Measurements from ENCODE around the gene PDSS2. TPM values are rescaled to one million over a fixed set of nuclear protein-coding genes. Genes with fewer than 3 reads are reported as not detected.

Gene PDSS2
- total and polyA plus RNA-seq, 2 of the 4 experiments (the other 2 are of a cell fraction): 8.6 to 9.2 TPM

DNA sequence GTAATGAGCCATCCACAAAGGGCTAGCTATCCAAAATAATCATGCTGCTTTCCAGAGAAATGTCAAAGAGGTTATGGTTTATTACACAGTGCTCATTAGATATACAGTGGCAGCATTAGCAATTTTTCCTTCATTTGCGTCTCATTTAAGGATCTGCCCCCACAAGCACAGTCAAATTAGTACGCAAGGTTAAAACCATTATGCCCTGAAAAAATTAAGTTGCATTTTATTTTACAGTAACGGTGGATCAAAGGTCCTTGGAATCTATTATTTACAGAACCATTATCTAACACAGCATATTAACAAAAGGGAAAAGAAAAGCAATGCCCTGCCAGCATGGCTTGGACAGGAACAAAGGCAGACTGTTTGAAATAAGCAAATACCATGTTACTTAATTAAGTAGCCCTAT, 144.8 kb downstream of the PDSS2 start:
- DNase-seq: no peak
- Histone ChIP-seq H2BK5ac (ENCODE audit: low read depth, low read length, poor library complexity, severe bottlenecking) (no peak overlapping the region), H3K4me2 (ENCODE audit: low read depth, low read length) (no peak overlapping the region), H3K36me3 (ENCODE audit: control insufficient read depth, insufficient read depth, low read length) (0 out of 2 replicates have a peak, but pooled peaks cover 2% of the 10 kb centered on the region), H2AFZ (replicated peaks; ENCODE audit: low read length, poor library complexity) (no peak overlapping the region), H3K27ac (ENCODE audit: insufficient read depth, low read length) (no peak overlapping the region), H2AK5ac (ENCODE audit: low read depth, low read length) (no peak overlapping the region), H4K5ac (ENCODE audit: low read depth, low read length) (no peak overlapping the region), H2BK20ac (ENCODE audit: low read depth, low read length) (no peak overlapping the region), H3K9ac (ENCODE audit: low read depth, low read length) (no peak overlapping the region), H4K91ac (ENCODE audit: insufficient read depth, low read depth, low read length) (no peak overlapping the region), H4K8ac (ENCODE audit: low read depth in 2 of 2, low read length in 2 of 2) (no peak overlapping the region), H3K23ac (ENCODE audit: low read depth, low read length) (no peak overlapping the region), H2BK120ac (ENCODE audit: low read depth, low read length) (no peak overlapping the region), H2BK15ac (ENCODE audit: low read depth, low read length) (no peak overlapping the region), H3K9me3 (ENCODE audit: control insufficient read depth, insufficient read depth, low read length) (no peaks in the 10 kb centered on the region), H3K14ac (replicated peaks; ENCODE audit: low read depth, low read length) (no peak overlapping the region), H3K18ac (ENCODE audit: low read depth, low read length) (no peak overlapping the region), H3K4me3 (ENCODE audit: insufficient read depth, low read depth, low read length) (no peak overlapping the region), H3K79me1 (ENCODE audit: low read depth in 1 of 2, low read length in 2 of 2) (no peaks in the 10 kb centered on the region), H3K56ac (ENCODE audit: extremely low read depth, insufficient read depth, low read length) (no peak overlapping the region), H4K20me1 (ENCODE audit: insufficient read depth, low read length) (no peaks in the 10 kb centered on the region), H3K4me1 (ENCODE audit: control insufficient read depth, insufficient read depth, low read length) (no peaks in the 10 kb centered on the region), H3K27me3 (ENCODE audit: control insufficient read depth, insufficient read depth, low read length) (no peaks in the 10 kb centered on the region), H2AK9ac (replicated peaks; ENCODE audit: low read depth, low read length, poor library complexity) (no peak overlapping the region), H3K4ac (ENCODE audit: low read depth, low read length) (no peak overlapping the region), H3K9me1 (ENCODE audit: insufficient read depth, low read length) (no peaks in the 10 kb centered on the region; the same call in 1 of the 2 replicates)
- dilution Hi-C loops (cut with HindIII; ENCODE audit: low sequenced_read_pairs, unreplicated experiment): no loop called here
- BruUV-seq (replicated peaks): no TSS peak
- no peak for TF ChIP-seq CHD1 (IDR thresholded peaks at IDR 0.05; ENCODE audit: low read depth, low read length)
- no peak for TF ChIP-seq MXI1 (IDR thresholded peaks at IDR 0.05; ENCODE audit: borderline replicate concordance, low read depth, low read length)
- no peak for TF ChIP-seq FOS (IDR thresholded peaks at IDR 0.05; ENCODE audit: low read depth, low read length)
- no peak for TF ChIP-seq BHLHE40 (IDR thresholded peaks at IDR 0.05; ENCODE audit: low read depth, low read length)
- no peak for TF ChIP-seq CEBPB (IDR thresholded peaks at IDR 0.05; ENCODE audit: low read depth, low read length)
- no peak for TF ChIP-seq POLR2A (IDR thresholded peaks at IDR 0.05; ENCODE audit: low read depth, low read length)
- TF ChIP-seq, protein P1, sequence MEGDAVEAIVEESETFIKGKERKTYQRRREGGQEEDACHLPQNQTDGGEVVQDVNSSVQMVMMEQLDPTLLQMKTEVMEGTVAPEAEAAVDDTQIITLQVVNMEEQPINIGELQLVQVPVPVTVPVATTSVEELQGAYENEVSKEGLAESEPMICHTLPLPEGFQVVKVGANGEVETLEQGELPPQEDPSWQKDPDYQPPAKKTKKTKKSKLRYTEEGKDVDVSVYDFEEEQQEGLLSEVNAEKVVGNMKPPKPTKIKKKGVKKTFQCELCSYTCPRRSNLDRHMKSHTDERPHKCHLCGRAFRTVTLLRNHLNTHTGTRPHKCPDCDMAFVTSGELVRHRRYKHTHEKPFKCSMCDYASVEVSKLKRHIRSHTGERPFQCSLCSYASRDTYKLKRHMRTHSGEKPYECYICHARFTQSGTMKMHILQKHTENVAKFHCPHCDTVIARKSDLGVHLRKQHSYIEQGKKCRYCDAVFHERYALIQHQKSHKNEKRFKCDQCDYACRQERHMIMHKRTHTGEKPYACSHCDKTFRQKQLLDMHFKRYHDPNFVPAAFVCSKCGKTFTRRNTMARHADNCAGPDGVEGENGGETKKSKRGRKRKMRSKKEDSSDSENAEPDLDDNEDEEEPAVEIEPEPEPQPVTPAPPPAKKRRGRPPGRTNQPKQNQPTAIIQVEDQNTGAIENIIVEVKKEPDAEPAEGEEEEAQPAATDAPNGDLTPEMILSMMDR (conservative IDR thresholded peaks at IDR 0.05; ENCODE audit: low read depth, low read length): no peak
- TF ChIP-seq, protein P2, sequence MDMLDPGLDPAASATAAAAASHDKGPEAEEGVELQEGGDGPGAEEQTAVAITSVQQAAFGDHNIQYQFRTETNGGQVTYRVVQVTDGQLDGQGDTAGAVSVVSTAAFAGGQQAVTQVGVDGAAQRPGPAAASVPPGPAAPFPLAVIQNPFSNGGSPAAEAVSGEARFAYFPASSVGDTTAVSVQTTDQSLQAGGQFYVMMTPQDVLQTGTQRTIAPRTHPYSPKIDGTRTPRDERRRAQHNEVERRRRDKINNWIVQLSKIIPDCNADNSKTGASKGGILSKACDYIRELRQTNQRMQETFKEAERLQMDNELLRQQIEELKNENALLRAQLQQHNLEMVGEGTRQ (IDR thresholded peaks at IDR 0.05; ENCODE audit: low read depth, low read length): no peak
- TF ChIP-seq, protein P3, sequence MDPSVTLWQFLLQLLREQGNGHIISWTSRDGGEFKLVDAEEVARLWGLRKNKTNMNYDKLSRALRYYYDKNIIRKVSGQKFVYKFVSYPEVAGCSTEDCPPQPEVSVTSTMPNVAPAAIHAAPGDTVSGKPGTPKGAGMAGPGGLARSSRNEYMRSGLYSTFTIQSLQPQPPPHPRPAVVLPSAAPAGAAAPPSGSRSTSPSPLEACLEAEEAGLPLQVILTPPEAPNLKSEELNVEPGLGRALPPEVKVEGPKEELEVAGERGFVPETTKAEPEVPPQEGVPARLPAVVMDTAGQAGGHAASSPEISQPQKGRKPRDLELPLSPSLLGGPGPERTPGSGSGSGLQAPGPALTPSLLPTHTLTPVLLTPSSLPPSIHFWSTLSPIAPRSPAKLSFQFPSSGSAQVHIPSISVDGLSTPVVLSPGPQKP (IDR thresholded peaks at IDR 0.05; ENCODE audit: borderline replicate concordance, low read depth, low read length): no peak
- TF ChIP-seq RCOR1 (IDR thresholded peaks at IDR 0.05; ENCODE audit: insufficient replicate concordance, low read length): no peak
- TF ChIP-seq SMC3 (IDR thresholded peaks at IDR 0.05; ENCODE audit: low read depth, low read length): no peak
- TF ChIP-seq MAFK (IDR thresholded peaks at IDR 0.05; ENCODE audit: low read depth, low read length): no peak
- TF ChIP-seq RAD21 (IDR thresholded peaks at IDR 0.05; ENCODE audit: low read length): no peak
- TF ChIP-seq NFE2L2 (IDR thresholded peaks at IDR 0.05; ENCODE audit: low read depth, low read length): no peak
- TF ChIP-seq RFX5 (IDR thresholded peaks at IDR 0.05; ENCODE audit: low read depth, low read length): no peak
- TF ChIP-seq MAZ (IDR thresholded peaks at IDR 0.05; ENCODE audit: borderline replicate concordance, low read depth, low read length): no peak
- ATAC-seq (ENCODE audit: low read depth): no peak
- CTCF ChIA-PET: no interaction called here
- POLR2A ChIA-PET (ENCODE audit: unreplicated experiment): no interaction called here
- WGBS, 2 experiments (ENCODE audit: extremely low coverage in 2 of 2, insufficient read length in 1 of 2): no CpG with 5 or more reads among the region's 3 CpGs
- intact Hi-C loops (cut with micrococcal nuclease): loop anchor here (10.0 kb wide), 1 partner anchor 530 kb away; no protein-coding TSS in a partner anchor
- in situ Hi-C loops (cut with MboI; ENCODE audit: low sequenced_read_pairs): no loop called here

Measured in IMR-90 (cell line).